AG04449 (cell line): ENCODE measurements around the gene CCL20.
"Not testable (repeated sequence)": the region's sequence is repeated elsewhere in the genome, so short reads cannot be mapped to it uniquely, and the experiment has no call there.

Source experiments
- CTCF ChIA-PET: fragments of 350-600 bp; formaldehyde crosslinking; extraction: SDS; loops from one replicate; lab custom pipeline; 2021; ENCODE audit warnings: antibody characterized with exemption; lab: Yijun Ruan, JAX
- POLR2A ChIA-PET: fragments of 400-600, 350-600 bp; formaldehyde crosslinking; extraction: SDS; loops from one replicate; lab custom pipeline; 2020; ENCODE audit warnings: antibody characterized with exemption, inconsistent platforms; lab: Yijun Ruan, JAX
- DNase-seq: peaks from one replicate; pipeline ENCODE4 v3.0.0-alpha.2; 2010; ENCODE audit warnings: low read depth, low spot score
- H3K4me3 ChIP-seq: 2 replicates; pipeline ENCODE4 v1.5.1; 2011; ENCODE audit warnings: low read depth, mild to moderate bottlenecking, control low read depth, low read length
- TF ChIP-seq, protein P1 (sequence below): IDR thresholded peaks from one replicate; pipeline ENCODE4 v1.5.1; 2011; ENCODE audit warnings: mild to moderate bottlenecking, moderate library complexity, low read length, control low read depth, inconsistent platforms; ENCODE audit not compliant: insufficient read depth; ENCODE audit errors: missing control alignments

Gene CCL20

DNA sequence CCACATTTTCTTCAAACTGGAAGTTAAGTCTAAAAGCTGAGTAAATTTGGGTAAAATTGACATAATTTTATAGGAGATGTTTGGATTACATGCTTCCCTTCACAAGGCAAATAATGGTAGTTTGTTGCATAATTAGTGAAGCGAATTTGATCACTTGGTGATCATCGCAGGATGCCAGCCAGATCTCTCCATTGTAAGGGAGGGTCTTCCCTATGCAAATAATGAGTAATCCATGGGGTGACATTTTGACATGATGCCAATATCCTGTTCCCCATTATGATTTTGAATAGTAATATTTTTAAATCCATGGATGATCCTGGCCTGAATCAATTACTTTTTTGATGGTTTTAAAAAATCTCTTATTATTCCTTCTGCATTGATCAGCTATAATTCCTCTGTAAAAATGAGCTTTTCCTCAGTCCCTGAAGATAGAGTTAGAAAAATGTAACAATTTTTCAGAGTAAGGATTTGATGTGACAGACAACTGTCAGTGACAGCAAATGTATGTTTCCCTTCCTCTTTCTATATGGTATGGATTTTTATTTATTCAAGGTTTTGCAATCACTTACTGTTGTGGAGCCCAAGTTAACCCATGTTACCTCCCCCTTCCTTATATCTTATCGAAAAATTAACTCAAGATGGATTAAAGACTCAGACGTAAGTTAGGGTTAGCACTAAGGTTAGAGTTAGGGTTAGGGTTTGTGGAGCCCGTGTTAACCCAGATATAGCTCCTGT, 21.4 kb downstream of the CCL20 start:
- H3K4me3 ChIP-seq: no peak overlapping the region
- ChIA-PET CTCF (no interaction called here), POLR2A (interaction anchor here (0.6 kb wide), 1 partner anchor 1392 kb away, joined by 4 read pairs; no protein-coding TSS in a partner anchor)
- DNase-seq: no peak
- TF ChIP-seq, protein P1, sequence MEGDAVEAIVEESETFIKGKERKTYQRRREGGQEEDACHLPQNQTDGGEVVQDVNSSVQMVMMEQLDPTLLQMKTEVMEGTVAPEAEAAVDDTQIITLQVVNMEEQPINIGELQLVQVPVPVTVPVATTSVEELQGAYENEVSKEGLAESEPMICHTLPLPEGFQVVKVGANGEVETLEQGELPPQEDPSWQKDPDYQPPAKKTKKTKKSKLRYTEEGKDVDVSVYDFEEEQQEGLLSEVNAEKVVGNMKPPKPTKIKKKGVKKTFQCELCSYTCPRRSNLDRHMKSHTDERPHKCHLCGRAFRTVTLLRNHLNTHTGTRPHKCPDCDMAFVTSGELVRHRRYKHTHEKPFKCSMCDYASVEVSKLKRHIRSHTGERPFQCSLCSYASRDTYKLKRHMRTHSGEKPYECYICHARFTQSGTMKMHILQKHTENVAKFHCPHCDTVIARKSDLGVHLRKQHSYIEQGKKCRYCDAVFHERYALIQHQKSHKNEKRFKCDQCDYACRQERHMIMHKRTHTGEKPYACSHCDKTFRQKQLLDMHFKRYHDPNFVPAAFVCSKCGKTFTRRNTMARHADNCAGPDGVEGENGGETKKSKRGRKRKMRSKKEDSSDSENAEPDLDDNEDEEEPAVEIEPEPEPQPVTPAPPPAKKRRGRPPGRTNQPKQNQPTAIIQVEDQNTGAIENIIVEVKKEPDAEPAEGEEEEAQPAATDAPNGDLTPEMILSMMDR: no peak

DNA sequence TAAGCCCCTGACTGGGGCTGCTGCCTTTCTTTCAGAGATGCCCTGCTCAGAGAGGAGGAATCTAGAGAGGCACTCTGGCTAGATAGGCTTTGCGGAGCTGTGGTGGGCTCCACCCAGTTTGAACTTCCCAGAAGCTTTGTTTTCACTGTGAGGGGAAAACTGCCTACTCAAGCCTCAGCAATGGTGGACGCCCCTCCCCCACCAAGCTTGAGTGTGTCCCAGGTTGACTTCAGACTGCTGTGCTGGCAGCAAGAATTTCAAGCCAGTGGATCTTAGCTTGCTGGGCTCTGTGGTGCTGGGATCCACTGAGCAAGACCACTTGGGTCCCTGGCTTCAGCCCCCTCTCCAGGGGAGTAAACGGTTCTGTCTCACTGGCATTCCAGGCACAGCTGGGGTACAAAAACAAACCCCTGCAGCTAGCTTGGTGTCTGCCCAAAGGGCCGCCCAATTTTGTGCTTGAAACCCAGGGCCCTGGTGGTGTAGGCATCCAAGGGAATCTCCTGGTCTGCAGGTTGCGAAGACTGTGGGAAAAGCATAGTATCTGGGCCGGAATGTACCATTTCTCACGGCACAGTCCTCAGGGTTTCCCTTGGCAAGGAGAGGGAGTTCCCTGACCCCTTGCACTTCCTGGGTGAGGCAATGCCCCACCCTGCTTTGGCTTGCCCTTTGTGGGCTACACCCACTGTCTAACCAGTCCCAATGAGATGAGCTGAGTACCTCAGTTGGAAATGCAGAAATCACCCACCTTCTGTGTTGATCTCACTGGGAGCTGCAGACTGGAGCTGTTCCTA, 25.9 kb downstream of the CCL20 start:
- DNase-seq, CTCF ChIA-PET, POLR2A ChIA-PET, H3K4me3 ChIP-seq: not testable (repeated sequence)

DNA sequence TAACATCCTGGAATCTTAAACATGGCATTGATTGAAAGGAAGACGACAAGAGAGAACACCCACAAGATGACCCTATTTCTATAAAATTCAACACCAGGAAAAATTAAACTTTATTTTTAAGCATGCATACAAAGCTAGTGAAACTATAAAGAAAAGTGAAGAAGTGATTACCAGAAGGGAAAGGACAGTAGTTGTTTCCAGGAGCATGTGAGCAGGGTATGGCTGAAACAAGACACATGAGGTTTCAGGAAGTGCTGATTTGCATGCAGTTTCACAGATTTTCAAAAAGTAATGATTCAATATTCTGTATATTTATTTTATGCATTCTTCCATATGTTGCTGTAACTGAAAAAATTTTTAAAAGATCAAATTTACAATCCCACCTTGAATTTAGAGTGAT, 33.2 kb downstream of the CCL20 start:
- TF ChIP-seq, protein P1: no peak
- ChIA-PET POLR2A (no interaction called here), CTCF (interaction anchor here (1.6 kb wide), 1 partner anchor 16 kb away, joined by 7 read pairs; no protein-coding TSS in a partner anchor)
- DNase-seq: no peak
- H3K4me3 ChIP-seq: no peak overlapping the region

DNA sequence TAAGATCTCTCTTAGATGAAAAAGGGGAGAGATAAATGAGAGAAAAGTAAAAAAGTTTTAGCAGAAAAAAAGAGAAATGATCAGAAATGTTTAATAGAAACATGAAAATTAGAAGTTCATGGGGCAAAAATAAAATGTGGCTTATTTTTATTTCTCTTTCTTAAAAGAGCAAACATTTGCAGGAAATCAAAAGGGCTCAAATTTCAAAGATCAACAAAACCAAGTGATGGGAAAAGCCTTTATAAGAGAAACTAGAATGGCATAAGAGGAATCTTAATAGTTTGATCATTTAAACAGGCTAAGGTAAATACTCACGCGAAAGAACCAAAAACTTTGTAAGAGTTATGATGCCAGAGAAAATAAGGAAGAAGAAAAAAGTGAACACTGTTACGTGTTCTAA, 34.5 kb downstream of the CCL20 start:
- POLR2A ChIA-PET: no interaction called here
- no peak overlapping the region for H3K4me3 ChIP-seq
- TF ChIP-seq, protein P1: no peak
- DNase-seq: no peak
- CTCF ChIA-PET: no interaction called here

DNA sequence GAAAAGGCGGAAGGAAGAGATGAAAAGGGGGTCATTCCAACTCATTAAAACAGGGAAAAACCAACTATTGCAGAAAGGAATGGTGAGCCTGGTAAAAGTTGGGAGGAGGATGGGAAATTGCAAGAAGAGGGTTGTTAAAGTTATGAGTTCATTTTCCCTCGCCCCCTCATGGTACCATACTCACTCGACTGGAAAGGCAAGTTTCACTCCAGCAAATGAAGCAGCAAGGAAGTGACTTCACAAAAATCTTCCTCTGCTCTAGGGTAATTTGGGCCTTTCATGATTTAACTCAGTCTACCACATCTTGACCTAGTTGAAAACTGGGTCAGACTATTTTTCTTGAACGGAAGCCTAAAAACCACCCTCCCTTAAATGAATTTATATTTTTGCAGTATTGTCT, 34.9 kb downstream of the CCL20 start:
- ChIA-PET CTCF (no interaction called here), POLR2A (no interaction called here)
- TF ChIP-seq, protein P1: no peak
- DNase-seq: no peak
- H3K4me3 ChIP-seq: no peak overlapping the region

DNA sequence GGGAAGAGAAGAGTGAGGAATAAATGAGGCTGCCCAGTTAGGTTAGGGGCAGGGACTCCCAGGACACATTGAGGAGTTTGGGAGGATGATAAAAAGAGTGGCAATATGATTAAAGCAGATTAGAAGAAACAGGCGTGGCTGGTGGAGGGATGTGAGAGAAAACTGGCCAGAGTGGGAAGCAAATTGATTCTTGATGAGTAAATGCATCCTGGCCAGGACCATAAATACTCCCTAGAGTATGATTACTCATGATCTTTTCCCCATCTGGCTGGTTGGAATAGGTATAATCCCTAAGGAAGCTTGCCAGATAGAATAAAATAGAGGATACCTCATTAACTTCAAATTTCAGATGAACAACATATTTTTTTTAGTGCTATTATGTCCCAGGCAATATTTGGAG, 36.3 kb downstream of the CCL20 start:
- no peak for DNase-seq
- CTCF ChIA-PET: interaction anchor here (1.1 kb wide), 1 partner anchor 84 kb away, joined by 3 read pairs; no protein-coding TSS in a partner anchor
- POLR2A ChIA-PET: no interaction called here
- TF ChIP-seq, protein P1: no peak
- no peak overlapping the region for H3K4me3 ChIP-seq
